Adrenal gland (tissue), 5 donors: ENCODE data around the gene TOR4A.

Source experiments
- POLR2A ChIP-seq, 2 donors: fragments of 450-650 bp; IDR thresholded peaks; one replicate each; pipeline ENCODE4 v1.6.1; 2017; ENCODE audit warnings: antibody characterized with exemption in 2 of 2, mild to moderate bottlenecking in 2 of 2, moderate library complexity in 1 of 2
- TF ChIP-seq, protein P1 (sequence below), 6 experiments: fragments of 450-650 bp in 4 of 6; fragments of 200-600 bp in 2 of 6; sonication (generic) in 1 of 6; IDR thresholded peaks; 1 replicate in 5 of 6; 2 replicates in 1 of 6; pipeline versions ENCODE4 v1.5.1 to v1.8.0; 2016 to 2021; ENCODE audit warnings: antibody characterized with exemption in 6 of 6, mild to moderate bottlenecking in 2 of 6, moderate library complexity in 1 of 6
- donor health status: DM: no; HTN: no; CAD: no.

DNA sequence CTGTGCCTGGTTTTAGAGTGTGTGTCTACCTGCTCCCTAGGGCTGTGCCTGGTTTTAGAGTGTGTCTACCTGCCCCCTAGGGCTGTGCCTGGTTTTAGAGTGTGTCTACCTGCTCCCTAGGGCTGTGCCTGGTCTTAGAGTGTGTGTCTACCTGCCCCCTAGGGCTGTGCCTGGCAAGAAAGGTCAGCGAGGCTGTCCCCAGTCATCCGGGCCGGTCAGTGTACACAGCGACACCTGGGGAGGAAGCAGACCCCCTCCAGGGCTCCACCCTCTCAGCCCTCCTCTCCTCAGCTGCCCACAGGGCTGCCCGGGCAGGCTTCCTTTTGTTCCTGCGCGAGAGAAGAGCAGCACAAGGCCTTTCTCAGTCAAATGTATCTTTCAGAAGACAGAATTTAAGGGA lies 20.4 kb downstream of the TOR4A start:
- TF ChIP-seq, protein P1, sequence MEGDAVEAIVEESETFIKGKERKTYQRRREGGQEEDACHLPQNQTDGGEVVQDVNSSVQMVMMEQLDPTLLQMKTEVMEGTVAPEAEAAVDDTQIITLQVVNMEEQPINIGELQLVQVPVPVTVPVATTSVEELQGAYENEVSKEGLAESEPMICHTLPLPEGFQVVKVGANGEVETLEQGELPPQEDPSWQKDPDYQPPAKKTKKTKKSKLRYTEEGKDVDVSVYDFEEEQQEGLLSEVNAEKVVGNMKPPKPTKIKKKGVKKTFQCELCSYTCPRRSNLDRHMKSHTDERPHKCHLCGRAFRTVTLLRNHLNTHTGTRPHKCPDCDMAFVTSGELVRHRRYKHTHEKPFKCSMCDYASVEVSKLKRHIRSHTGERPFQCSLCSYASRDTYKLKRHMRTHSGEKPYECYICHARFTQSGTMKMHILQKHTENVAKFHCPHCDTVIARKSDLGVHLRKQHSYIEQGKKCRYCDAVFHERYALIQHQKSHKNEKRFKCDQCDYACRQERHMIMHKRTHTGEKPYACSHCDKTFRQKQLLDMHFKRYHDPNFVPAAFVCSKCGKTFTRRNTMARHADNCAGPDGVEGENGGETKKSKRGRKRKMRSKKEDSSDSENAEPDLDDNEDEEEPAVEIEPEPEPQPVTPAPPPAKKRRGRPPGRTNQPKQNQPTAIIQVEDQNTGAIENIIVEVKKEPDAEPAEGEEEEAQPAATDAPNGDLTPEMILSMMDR (IDR thresholded peaks at IDR 0.05), result no peak
- no peak for TF ChIP-seq POLR2A (IDR thresholded peaks at IDR 0.05)
